Measurements from ENCODE around the gene SORL1. TPM values are rescaled to one million over a fixed set of nuclear protein-coding genes. Genes with fewer than 3 reads are reported as not detected.

The SORL1 gene
- total RNA-seq, 1 experiment from 2014 or later = 68.3 TPM

DNA sequence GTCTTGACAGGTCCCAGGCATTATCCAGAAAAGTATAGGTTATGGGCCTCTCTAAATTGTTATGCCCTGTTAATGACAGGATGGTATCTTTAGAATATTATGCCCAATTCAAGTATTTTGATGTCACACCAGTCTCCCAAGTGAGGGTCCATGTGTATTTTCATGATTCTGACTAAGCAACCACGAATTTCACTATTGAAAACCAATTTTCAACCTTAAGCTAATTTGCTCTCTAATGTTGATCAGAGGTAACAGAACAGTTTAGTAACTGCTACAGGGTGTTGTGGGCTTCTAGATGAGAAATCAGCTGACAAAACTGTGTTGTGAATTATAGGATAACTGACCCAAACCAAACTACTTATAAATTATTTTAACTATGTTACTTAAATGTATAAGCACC lies 48.6 kb downstream of the SORL1 start:
- TF ChIP-seq CTCF (conservative IDR thresholded peaks at IDR 0.05) = no peak
- no peak overlapping the region for H3T11ph ChIP-seq (ENCODE audit: low read length)
- Mint-ChIP-seq H3K4me3 (no peak overlapping the region), H3K27me3 (ENCODE audit: low read depth) (no peaks in the 10 kb centered on the region), H3K36me3 (ENCODE audit: insufficient read depth in 1 of 3, low read depth in 3 of 3) (peaks cover 62 to 86% (median 81%) of the 10 kb centered on the region in 3 experiments), H3K9me3 (peaks cover 9 to 21% of the 10 kb centered on the region in 2 experiments), H3K4me1 (peaks cover 31 to 37% of the 10 kb centered on the region in 2 experiments), H3K27ac (no peak overlapping the region)
- no CpG with 5 or more reads among the region's 1 CpG for WGBS (ENCODE audit: extremely low coverage, insufficient read length, low lambda C conversion rate)
- no peaks in the 10 kb centered on the region for H3K9me3 ChIP-seq (ENCODE audit: control insufficient read depth, low read depth, low read length)
- no peak overlapping the region for H2BK120ac ChIP-seq (ENCODE audit: low read depth, low read length, poor library complexity, severe bottlenecking)
- H3K23ac ChIP-seq (ENCODE audit: insufficient read length, low read depth, low read length) = no peak overlapping the region
- H3K79me1 ChIP-seq (ENCODE audit: insufficient read depth, low read depth, low read length, poor library complexity, severe bottlenecking) = no peaks in the 10 kb centered on the region
- no peak overlapping the region for H4K91ac ChIP-seq (ENCODE audit: insufficient read length, low read depth, low read length)
- no peak overlapping the region for H2AFZ ChIP-seq (ENCODE audit: low read length)
- no peaks in the 10 kb centered on the region for H3K79me2 ChIP-seq (ENCODE audit: insufficient read depth, low read length)
- no peaks in the 10 kb centered on the region for H4K20me1 ChIP-seq (ENCODE audit: control insufficient read depth, insufficient read depth, insufficient read length)
- H3K4me1 ChIP-seq (ENCODE audit: insufficient read depth, low read length) = no peaks in the 10 kb centered on the region
- DNase-seq = no peak
- no peak overlapping the region for H2BK12ac ChIP-seq (ENCODE audit: insufficient read length, low read depth, low read length)
- no peak overlapping the region for H3K9ac ChIP-seq (ENCODE audit: extremely low read depth, insufficient read length, low read length)
- H3K18ac ChIP-seq (ENCODE audit: insufficient read length, low read depth, low read length) = no peak overlapping the region
- H3K4me2 ChIP-seq (ENCODE audit: insufficient read depth, insufficient read length, low read length) = no peak overlapping the region
- no peak overlapping the region for H4K5ac ChIP-seq (ENCODE audit: insufficient read length, low read depth, low read length)
- H3K56ac ChIP-seq (ENCODE audit: insufficient read length, low read depth, low read length) = no peak overlapping the region
- H3K14ac ChIP-seq (ENCODE audit: insufficient read depth, low read length) = no peak overlapping the region
- no peak overlapping the region for H3K27ac ChIP-seq (ENCODE audit: insufficient read length, low read depth, low read length)
- no peak overlapping the region for H2BK15ac ChIP-seq (ENCODE audit: low read depth, low read length)
- H2BK5ac ChIP-seq (ENCODE audit: insufficient read length, low read length) = no peak overlapping the region
- no peak overlapping the region for H2AK5ac ChIP-seq (ENCODE audit: insufficient read length, low read length)
- H4K8ac ChIP-seq (replicated peaks; ENCODE audit: insufficient read length, low read depth, low read length) = no peak overlapping the region
- no peak overlapping the region for H2BK20ac ChIP-seq (ENCODE audit: low read depth, low read length, poor library complexity, severe bottlenecking)
- H3K4ac ChIP-seq (ENCODE audit: low read depth, low read length) = no peak overlapping the region
- no peaks in the 10 kb centered on the region for H3K23me2 ChIP-seq (ENCODE audit: insufficient read length, low read depth, low read length, poor library complexity, severe bottlenecking)
- no peaks in the 10 kb centered on the region for H3K27me3 ChIP-seq (ENCODE audit: insufficient read depth, low read length)

Measured in H9 (cell line).